Ectodermal cell (in vitro differentiated cells): Measurements from ENCODE around the gene ENTREP3.
A peak's percentile ranks its signal among the peaks of the same experiment; 100 is the strongest.

ENCODE experiments used
- H3K27ac ChIP-seq: 2 replicates; pipeline ENCODE4 v1.7.0; 2013; ENCODE audit warnings: mild to moderate bottlenecking, low read depth, low read length; ENCODE audit not compliant: insufficient read depth, poor library complexity, severe bottlenecking
- H3K27me3 ChIP-seq: 2 replicates; pipeline ENCODE4 v1.7.0; 2013; ENCODE audit warnings: mild to moderate bottlenecking, low read length; ENCODE audit not compliant: insufficient read depth, control insufficient read depth, poor library complexity, severe bottlenecking
- H3K36me3 ChIP-seq: one replicate; pipeline ENCODE4 v1.7.0; 2013; ENCODE audit warnings: low read length; ENCODE audit not compliant: control insufficient read depth, insufficient read depth
- H3K4me1 ChIP-seq: one replicate; pipeline ENCODE4 v1.7.0; 2013; ENCODE audit warnings: low read length; ENCODE audit not compliant: control insufficient read depth, insufficient read depth
- H3K4me3 ChIP-seq: 2 replicates; pipeline ENCODE4 v1.7.0; 2013; ENCODE audit warnings: low read depth, low read length, control low read depth; ENCODE audit not compliant: insufficient read depth
- H3K9me3 ChIP-seq: 2 replicates; pipeline ENCODE4 v1.7.0; 2013; ENCODE audit warnings: mild to moderate bottlenecking, low read length, moderate library complexity; ENCODE audit not compliant: control insufficient read depth
- WGBS, 2 experiments: methylation state at CpG; one replicate each; pipeline ENCODE4 v1.1.7; 2013; ENCODE audit warnings: missing lambda C conversion rate in 2 of 2; 5-methylcytosine and 5-hydroxymethylcytosine counted together

Gene ENTREP3

DNA sequence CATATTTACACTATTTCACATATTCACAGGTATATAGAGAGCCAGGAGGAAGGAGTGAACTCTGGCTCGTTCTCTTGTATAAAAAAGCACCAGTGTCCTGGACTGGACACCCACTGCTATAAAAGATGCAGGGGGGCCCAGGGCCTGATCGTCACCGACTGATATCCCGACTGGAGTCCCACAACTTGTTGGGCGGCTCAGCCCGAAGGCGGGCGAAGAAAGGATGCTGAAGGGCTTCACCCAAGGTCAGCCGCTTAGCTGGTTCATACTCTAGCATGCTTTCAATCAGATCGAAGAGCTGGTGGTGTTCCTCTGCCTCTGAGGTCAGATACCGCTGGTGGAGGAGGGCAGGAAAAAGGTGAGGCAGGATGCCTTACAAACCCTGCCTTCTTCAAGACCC lies 7.8 kb upstream of the ENTREP3 start:
- no peaks in the 10 kb centered on the region for H3K9me3 ChIP-seq
- H3K27ac ChIP-seq = no peak overlapping the region
- no peak overlapping the region for H3K4me3 ChIP-seq
- 95 to 97% methylated on average over 11 of the region's 11 CpGs for WGBS, 2 experiments
- peaks cover 48% of the 10 kb centered on the region for H3K36me3 ChIP-seq
- no peaks in the 10 kb centered on the region for H3K27me3 ChIP-seq
- peaks cover 3% of the 10 kb centered on the region for H3K4me1 ChIP-seq

GRCh38 chr1:155261852-155262673 lies 6.8 kb upstream of the ENTREP3 start, which contains the start of gene SCAMP3:
Gene SCAMP3 (minus strand): TSS chr1:155262360. CDS start chr1:155262151, 209 bp downstream.
- Histone ChIP-seq H3K9me3 (no peaks in the 10 kb centered on the region), H3K36me3 (peaks cover 42% of the 10 kb centered on the region), H3K27me3 (no peaks in the 10 kb centered on the region), H3K4me1 (peaks cover 3% of the 10 kb centered on the region), H3K4me3 (peak within 1 kb of the TSS; percentile 88), H3K27ac (peak within 1 kb of the TSS; percentile 47)
- 2% methylated on average over 47 of the region's 47 CpGs for WGBS, 2 experiments

GRCh38 chr1:155261493-155261851 lies 6.2 kb upstream of the ENTREP3 start:
- peak overlapping the region; percentile 47 for H3K27ac ChIP-seq
- 3 to 4% methylated on average over 9 of the region's 9 CpGs for WGBS, 2 experiments

GRCh38 chr1:155260276-155260675 lies 5.0 kb upstream of the ENTREP3 start:
- no peak overlapping the region for H3K27ac ChIP-seq
- no peak overlapping the region for H3K4me3 ChIP-seq
- H3K9me3 ChIP-seq = no peaks in the 10 kb centered on the region
- 93 to 94% methylated on average over 5 of the region's 5 CpGs for WGBS, 2 experiments
- peaks cover 9% of the 10 kb centered on the region for H3K4me1 ChIP-seq
- H3K27me3 ChIP-seq = no peaks in the 10 kb centered on the region
- peaks cover 25% of the 10 kb centered on the region for H3K36me3 ChIP-seq

More at GRCh38 chr1:155261493-155261851, 6.2 kb upstream of the ENTREP3 start:
- no peaks in the 10 kb centered on the region for H3K9me3 ChIP-seq
- H3K36me3 ChIP-seq = peaks cover 36% of the 10 kb centered on the region
- H3K27me3 ChIP-seq = no peaks in the 10 kb centered on the region
- peaks cover 3% of the 10 kb centered on the region for H3K4me1 ChIP-seq
- H3K4me3 ChIP-seq = peak overlapping the region; percentile 88

DNA sequence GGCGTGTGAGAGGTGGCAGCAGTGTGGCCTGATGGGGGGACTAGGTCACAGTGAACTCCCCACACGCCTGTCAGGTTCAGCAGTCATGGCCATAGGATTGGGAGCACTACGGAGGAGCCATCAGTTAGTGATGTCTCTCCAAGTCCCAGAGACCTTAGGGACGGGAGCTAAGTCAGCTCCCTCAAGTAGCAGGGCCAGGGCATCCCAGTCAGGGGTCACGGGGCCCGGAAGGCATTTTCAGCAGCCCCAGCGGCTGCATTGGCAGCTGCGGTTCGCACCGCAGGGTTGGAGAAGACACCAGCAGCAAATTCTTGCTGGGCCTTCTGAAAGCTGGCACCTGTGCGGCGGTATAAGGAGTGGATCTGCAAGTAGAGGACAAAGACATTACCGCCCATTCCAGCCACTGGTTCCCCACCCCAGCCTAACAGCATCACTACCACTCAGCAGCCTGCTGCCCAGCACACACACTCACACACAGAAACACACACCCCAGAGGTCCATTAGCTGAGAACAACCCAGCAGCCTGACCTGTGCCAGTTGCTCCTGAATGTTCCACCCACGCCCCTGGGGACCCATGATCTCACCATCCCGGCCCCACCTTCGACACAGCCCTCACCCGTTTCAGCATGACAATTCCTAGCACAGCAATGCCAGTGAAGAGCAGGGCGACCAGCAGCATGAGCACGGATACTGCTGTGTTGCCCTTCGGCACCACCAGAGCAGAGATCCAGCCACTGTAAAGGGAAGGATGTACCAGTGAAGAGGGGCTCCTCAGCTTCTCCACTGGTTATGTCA lies 972 bp upstream of the ENTREP3 start:
- peak overlapping the region; percentile 72 for H3K4me3 ChIP-seq
- H3K9me3 ChIP-seq = no peaks in the 10 kb centered on the region
- 89 to 90% methylated on average over 20 of the region's 20 CpGs for WGBS, 2 experiments
- H3K27me3 ChIP-seq = no peaks in the 10 kb centered on the region
- no peak overlapping the region for H3K27ac ChIP-seq
- peaks cover 23% of the 10 kb centered on the region for H3K4me1 ChIP-seq
- H3K36me3 ChIP-seq = peaks cover 9% of the 10 kb centered on the region

- H3K9me3 ChIP-seq = no peaks in the 10 kb centered on the region
- H3K4me3 ChIP-seq = peak overlapping the region; percentile 72
- no peaks in the 10 kb centered on the region for H3K27me3 ChIP-seq
- WGBS, 2 experiments = 13 to 14% methylated on average over 35 of the region's 35 CpGs
- peaks cover 9% of the 10 kb centered on the region for H3K36me3 ChIP-seq
- H3K4me1 ChIP-seq = peaks cover 23% of the 10 kb centered on the region
- no peak overlapping the region for H3K27ac ChIP-seq
Observed at GRCh38 chr1:155254714-155255242, 505 bp downstream of the ENTREP3 start.

- no peaks in the 10 kb centered on the region for H3K9me3 ChIP-seq
- 80 to 83% methylated on average over 12 of the region's 12 CpGs for WGBS, 2 experiments
- H3K27ac ChIP-seq = no peak overlapping the region
- peaks cover 23% of the 10 kb centered on the region for H3K4me1 ChIP-seq
- H3K36me3 ChIP-seq = peaks cover 4% of the 10 kb centered on the region
- no peaks in the 10 kb centered on the region for H3K27me3 ChIP-seq
- H3K4me3 ChIP-seq = peak overlapping the region; percentile 72
Observed at GRCh38 chr1:155254228-155254713, 1.0 kb downstream of the ENTREP3 start.

DNA sequence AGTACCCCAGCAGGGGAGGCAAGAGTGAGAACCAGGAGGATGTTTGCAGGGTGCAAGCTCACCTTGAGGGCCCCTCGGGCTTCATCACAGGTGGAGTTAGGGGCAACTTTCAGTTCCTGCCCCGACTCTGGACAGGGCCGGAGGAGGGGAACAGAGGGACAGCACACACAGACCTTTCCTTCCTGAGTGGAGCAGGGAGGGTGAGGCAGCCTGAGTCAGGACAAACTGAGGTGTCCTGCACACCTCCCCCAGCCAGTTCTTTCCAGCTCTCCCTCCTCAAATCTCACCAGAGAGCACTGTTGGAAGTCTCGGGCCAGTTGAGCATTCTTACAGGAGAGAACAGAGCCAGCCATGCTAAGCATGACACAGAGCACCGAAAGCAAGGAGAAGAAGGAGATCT lies 1.5 kb downstream of the ENTREP3 start:
- Histone ChIP-seq H3K27ac (no peak overlapping the region), H3K27me3 (no peaks in the 10 kb centered on the region), H3K36me3 (peaks cover 4% of the 10 kb centered on the region), H3K9me3 (no peaks in the 10 kb centered on the region), H3K4me3 (peak overlapping the region; percentile 72), H3K4me1 (peaks cover 23% of the 10 kb centered on the region)
- 90 to 92% methylated on average over 5 of the region's 5 CpGs for WGBS, 2 experiments

DNA sequence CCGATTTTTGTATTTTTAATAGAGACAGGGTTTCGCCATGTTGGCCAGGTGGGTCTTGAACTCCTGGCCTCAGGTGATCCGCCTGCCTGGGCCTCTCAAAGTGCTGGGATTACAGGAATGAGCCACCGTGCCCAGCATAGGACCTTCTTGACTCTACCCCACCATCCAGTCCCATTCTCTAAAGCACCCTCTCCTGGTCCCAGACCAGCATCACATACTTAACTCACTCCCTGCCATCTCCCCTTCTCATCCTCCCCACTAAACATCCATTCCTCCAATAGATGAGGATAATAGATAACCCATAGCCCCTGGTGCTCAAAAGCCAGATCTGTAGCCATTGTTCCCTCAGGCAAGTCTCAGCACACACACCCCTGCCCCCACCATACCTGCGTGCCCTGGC lies 2.1 kb downstream of the ENTREP3 start:
- no peak overlapping the region for H3K4me3 ChIP-seq

GRCh38 chr1:155251566-155251965 lies 3.7 kb downstream of the ENTREP3 start:
- peaks cover 14% of the 10 kb centered on the region for H3K36me3 ChIP-seq
- peaks cover 23% of the 10 kb centered on the region for H3K4me1 ChIP-seq
- H3K27ac ChIP-seq = no peak overlapping the region
- 92 to 93% methylated on average over 7 of the region's 7 CpGs for WGBS, 2 experiments
- no peaks in the 10 kb centered on the region for H3K9me3 ChIP-seq
- no peaks in the 10 kb centered on the region for H3K27me3 ChIP-seq
- H3K4me3 ChIP-seq = no peak overlapping the region

More for the DNA sequence above, 2.1 kb downstream of the ENTREP3 start:
- WGBS, 2 experiments = 83 to 89% methylated on average over 5 of the region's 5 CpGs
- peaks cover 23% of the 10 kb centered on the region for H3K4me1 ChIP-seq
- no peaks in the 10 kb centered on the region for H3K27me3 ChIP-seq
- no peaks in the 10 kb centered on the region for H3K9me3 ChIP-seq
- H3K36me3 ChIP-seq = peaks cover 8% of the 10 kb centered on the region
- H3K27ac ChIP-seq = no peak overlapping the region
